HG02642 (cell line): Measurements from ENCODE around the gene POU3F1.

Experiments
- ATAC-seq: cut with Tn5 transposase; IDR thresholded peaks from one replicate; pipeline ENCODE4 v1.9.1; 2021; ENCODE audit warnings: mild to moderate bottlenecking; ENCODE audit not compliant: unreplicated experiment, poor library complexity

POU3F1 gene

GRCh38 chr1:38074302-38074677 lies 27.7 kb upstream of the POU3F1 start:
- ATAC-seq: no peak

- ATAC-seq: no peak
Measured at GRCh38 chr1:38073534-38074301, 27.1 kb upstream of the POU3F1 start.

- ATAC-seq: no peak
Measured at GRCh38 chr1:38072858-38073257, 26.3 kb upstream of the POU3F1 start.

GRCh38 chr1:38071312-38072256 lies 25.0 kb upstream of the POU3F1 start:
- ATAC-seq: no peak

GRCh38 chr1:38068980-38069340 lies 22.4 kb upstream of the POU3F1 start:
- no peak for ATAC-seq

- ATAC-seq: no peak
Measured at GRCh38 chr1:38068220-38068979, 21.8 kb upstream of the POU3F1 start.

GRCh38 chr1:38064197-38064903 lies 17.8 kb upstream of the POU3F1 start:
- ATAC-seq: no peak

GRCh38 chr1:38063616-38064015 lies 17.0 kb upstream of the POU3F1 start:
- no peak for ATAC-seq

- no peak for ATAC-seq
Measured at GRCh38 chr1:38062361-38063288, 16.0 kb upstream of the POU3F1 start.

GRCh38 chr1:38061883-38062328 lies 15.3 kb upstream of the POU3F1 start:
- peak; percentile 67 for ATAC-seq

- ATAC-seq: no peak
Measured at GRCh38 chr1:38061290-38061689, 14.7 kb upstream of the POU3F1 start.

- ATAC-seq: no peak
Measured at GRCh38 chr1:38060498-38060897, 13.9 kb upstream of the POU3F1 start.

GRCh38 chr1:38059635-38060250 lies 13.2 kb upstream of the POU3F1 start:
- no peak for ATAC-seq

GRCh38 chr1:38055965-38056364 lies 9.4 kb upstream of the POU3F1 start:
- no peak for ATAC-seq

GRCh38 chr1:38055398-38055797 lies 8.8 kb upstream of the POU3F1 start:
- no peak for ATAC-seq

GRCh38 chr1:38053416-38054091 lies 7.0 kb upstream of the POU3F1 start:
- no peak for ATAC-seq

- ATAC-seq: peak; percentile 56
Measured at GRCh38 chr1:38052750-38053415, 6.3 kb upstream of the POU3F1 start.
